ENCODE measurements around the gene SP110.
"Not testable (repeated sequence)": the region's sequence is repeated elsewhere in the genome, so short reads cannot be mapped to it uniquely, and the experiment has no call there.

The SP110 gene

DNA sequence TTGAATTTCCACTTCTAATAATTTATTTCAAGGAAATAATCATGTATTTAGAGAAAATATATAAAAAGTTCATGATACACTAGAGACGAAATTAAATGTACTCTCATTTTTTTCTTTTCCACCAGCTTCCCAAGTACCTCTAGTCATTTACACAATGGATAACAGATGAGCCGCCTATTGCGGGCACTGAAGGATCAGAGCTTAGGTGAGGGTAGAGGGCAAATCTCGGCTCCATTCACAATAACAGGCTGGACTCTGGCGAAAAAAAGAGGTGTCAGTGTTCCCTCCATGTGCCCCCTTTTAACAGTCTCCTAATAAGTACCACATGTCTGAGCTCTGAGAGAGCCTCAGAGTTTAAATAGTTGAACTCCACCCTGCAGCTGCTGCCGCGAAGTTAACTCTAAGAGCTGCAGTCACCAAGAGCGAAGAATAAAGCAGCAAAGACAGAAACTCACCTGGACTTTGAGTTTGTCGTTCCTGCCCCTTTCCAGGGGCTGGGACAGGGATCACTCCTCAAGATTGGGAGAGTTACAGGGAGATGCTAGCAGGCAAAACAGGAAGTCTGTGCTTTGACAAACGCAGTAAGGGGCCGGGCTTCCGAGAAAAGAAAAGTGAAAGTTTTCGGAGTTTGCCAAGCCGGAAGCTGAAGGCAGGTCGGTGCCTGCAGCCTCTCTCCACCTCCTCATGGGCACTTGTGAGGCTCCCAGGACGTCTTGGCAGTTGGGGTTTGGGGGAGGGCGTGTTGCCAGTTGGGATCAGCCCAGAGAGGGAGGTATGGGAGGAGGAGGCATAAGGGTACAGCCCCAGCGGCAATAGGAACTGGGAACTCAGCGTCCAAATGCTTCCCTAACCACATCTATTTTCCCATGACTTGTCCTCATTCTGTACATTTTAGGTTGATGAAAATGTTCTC lies at the start of gene SP110:
TSS of gene SP110 (minus strand) at position 566 of the 913 bp plus-strand sequence. CDS start 3,057 bp downstream, outside the sequence.
- no peaks in the 10 kb centered on the region for H3K9me3 Mint-ChIP-seq
- H3K4me3 Mint-ChIP-seq, result peak within 1 kb of the TSS; percentile 95
- H3K4me1 Mint-ChIP-seq, result peaks cover 71% of the 10 kb centered on the region
- H3K27ac Mint-ChIP-seq, result peak within 1 kb of the TSS; percentile 98
- peaks cover 34% of the 10 kb centered on the region for H3K36me3 Mint-ChIP-seq (ENCODE audit: low read depth)
- no peaks in the 10 kb centered on the region for H3K27me3 Mint-ChIP-seq
- peak; percentile 95 for ATAC-seq
- peak; percentile 81 for DNase-seq

DNA sequence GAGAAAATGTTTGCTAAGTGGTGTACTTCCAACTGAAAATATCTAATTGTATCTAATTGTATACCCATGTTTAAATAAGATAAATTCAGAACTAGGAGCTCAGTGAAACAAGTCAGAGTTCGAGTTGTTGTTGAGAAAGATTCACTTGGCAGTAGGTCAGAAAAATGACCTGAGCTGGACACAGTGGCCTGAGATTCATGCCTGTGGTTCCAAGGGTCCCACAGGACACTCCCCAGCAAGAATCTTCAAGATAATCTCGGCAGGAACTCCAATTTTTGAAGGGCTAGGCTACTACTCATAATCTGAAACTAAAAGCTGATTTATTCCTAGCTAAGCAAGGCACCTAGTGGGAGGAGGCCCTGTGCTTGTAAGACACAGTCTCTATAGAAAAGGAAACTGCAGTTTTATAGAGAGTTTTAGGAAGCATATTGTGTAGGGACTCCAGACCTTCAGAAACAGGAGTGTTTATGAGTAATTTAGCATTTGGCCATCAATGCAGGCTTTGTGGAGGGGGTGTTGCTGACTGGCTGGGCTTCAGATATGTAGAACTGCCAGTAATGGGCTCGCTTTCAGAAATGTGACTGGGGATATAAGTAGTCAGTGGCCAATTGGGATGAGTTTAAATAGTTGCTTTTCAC lies 48.9 kb upstream of the SP110 start:
- DNase-seq, result no peak
- peak overlapping the region; percentile 9 for H3K4me3 Mint-ChIP-seq
- peaks cover 15% of the 10 kb centered on the region for H3K9me3 Mint-ChIP-seq
- ATAC-seq, result peak; percentile 83
- H3K27me3 Mint-ChIP-seq, result no peaks in the 10 kb centered on the region
- peaks cover 87% of the 10 kb centered on the region for H3K36me3 Mint-ChIP-seq (ENCODE audit: low read depth)
- H3K27ac Mint-ChIP-seq, result peak overlapping the region; percentile 71
- H3K4me1 Mint-ChIP-seq, result peaks cover 57% of the 10 kb centered on the region

- DNase-seq, result no peak
- Mint-ChIP-seq H3K4me3 (no peak overlapping the region), H3K4me1 (peaks cover 69% of the 10 kb centered on the region), H3K9me3 (peaks cover 14% of the 10 kb centered on the region), H3K27ac (peak overlapping the region; percentile 66), H3K27me3 (no peaks in the 10 kb centered on the region), H3K36me3 (ENCODE audit: low read depth) (peaks cover 82% of the 10 kb centered on the region)
- ATAC-seq, result peak; percentile 14
Observed at GRCh38 chr2:230267556-230267955, 47.8 kb upstream of the SP110 start.

GRCh38 chr2:230267059-230267458 lies 47.3 kb upstream of the SP110 start:
- peak overlapping the region; percentile 66 for H3K27ac Mint-ChIP-seq
- H3K9me3 Mint-ChIP-seq, result peaks cover 11% of the 10 kb centered on the region
- H3K4me3 Mint-ChIP-seq, result no peak overlapping the region
- H3K36me3 Mint-ChIP-seq (ENCODE audit: low read depth), result peaks cover 82% of the 10 kb centered on the region
- peaks cover 74% of the 10 kb centered on the region for H3K4me1 Mint-ChIP-seq
- no peak for DNase-seq
- H3K27me3 Mint-ChIP-seq, result no peaks in the 10 kb centered on the region
- ATAC-seq, result no peak

DNA sequence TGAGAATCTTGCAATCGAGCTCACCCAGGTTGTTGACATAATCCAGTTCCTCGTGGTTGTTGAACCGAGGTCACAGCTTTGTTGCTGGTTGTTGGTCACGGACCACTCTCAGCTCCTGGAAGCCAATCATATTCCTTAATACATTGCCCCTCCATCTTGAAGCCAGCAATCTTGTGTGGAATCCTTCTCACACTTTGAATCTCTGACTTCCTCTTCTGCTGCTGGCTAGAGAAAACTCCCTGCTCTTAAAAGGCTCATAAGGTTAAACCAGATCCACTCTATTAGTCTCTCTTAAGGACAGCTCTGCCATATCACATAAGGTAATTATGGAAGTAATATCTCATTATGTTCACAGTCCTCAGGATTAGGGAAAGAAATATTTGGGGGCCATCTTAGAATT lies 46.9 kb upstream of the SP110 start:
- peaks cover 8% of the 10 kb centered on the region for H3K9me3 Mint-ChIP-seq
- H3K4me3 Mint-ChIP-seq, result no peak overlapping the region
- H3K36me3 Mint-ChIP-seq (ENCODE audit: low read depth), result peaks cover 82% of the 10 kb centered on the region
- no peaks in the 10 kb centered on the region for H3K27me3 Mint-ChIP-seq
- ATAC-seq (no peak), DNase-seq (no peak)
- peak overlapping the region; percentile 50 for H3K27ac Mint-ChIP-seq
- H3K4me1 Mint-ChIP-seq, result peaks cover 75% of the 10 kb centered on the region

DNA sequence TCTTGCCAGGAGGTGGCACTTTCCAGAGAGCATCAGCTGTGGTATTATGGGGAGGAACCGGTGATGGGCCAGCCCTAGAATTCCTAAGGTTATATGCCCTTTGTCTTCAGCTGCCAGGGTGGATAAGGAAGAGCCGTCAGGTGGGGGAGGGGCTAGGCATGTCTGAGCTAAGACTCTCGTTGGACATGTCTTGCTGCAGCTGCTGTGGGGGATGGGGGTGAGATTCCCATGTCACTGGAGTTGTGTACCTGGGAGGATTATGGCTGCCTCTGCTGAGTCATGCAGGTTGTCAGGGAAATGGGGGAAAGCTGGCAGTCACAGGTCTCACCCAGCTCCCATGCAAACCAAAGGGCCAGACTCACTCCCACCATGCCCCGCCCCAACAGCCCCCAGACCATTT lies 45.2 kb upstream of the SP110 start:
- H3K4me1 Mint-ChIP-seq, result peaks cover 83% of the 10 kb centered on the region
- H3K9me3 Mint-ChIP-seq, H3K27ac Mint-ChIP-seq, H3K27me3 Mint-ChIP-seq, H3K4me3 Mint-ChIP-seq, ATAC-seq, DNase-seq: not testable (repeated sequence)
- peaks cover 84% of the 10 kb centered on the region for H3K36me3 Mint-ChIP-seq (ENCODE audit: low read depth)

DNA sequence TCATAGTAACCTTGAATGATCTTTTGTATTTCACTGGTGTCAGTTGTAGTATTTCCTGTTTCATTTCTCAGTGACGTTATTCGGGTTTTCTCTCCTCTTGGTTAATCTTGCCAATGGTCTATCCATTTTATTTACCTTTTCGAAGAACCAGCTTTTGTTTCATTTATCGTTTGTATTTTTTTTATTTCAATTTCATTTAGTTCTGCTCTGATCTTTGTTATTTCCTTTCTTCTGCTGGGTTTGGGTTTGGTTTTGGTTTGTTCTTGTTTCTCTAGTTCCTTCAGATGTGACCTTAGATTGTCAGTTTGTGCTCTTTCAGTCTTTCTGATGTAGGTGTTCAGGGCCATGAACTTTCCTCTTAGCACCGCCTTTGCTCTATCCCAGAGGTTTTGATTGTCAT lies 42.5 kb upstream of the SP110 start:
- peaks cover 86% of the 10 kb centered on the region for H3K36me3 Mint-ChIP-seq (ENCODE audit: low read depth)
- H3K27me3 Mint-ChIP-seq, result no peaks in the 10 kb centered on the region
- DNase-seq (no peak), ATAC-seq (peak; percentile 57)
- H3K9me3 Mint-ChIP-seq, result peaks cover 13% of the 10 kb centered on the region
- peak overlapping the region; percentile 62 for H3K4me3 Mint-ChIP-seq
- H3K4me1 Mint-ChIP-seq, result peaks cover 72% of the 10 kb centered on the region
- peak overlapping the region; percentile 76 for H3K27ac Mint-ChIP-seq

- Mint-ChIP-seq H3K4me1 (peaks cover 60% of the 10 kb centered on the region), H3K27ac (no peak overlapping the region), H3K4me3 (no peak overlapping the region), H3K27me3 (no peaks in the 10 kb centered on the region), H3K36me3 (ENCODE audit: low read depth) (peaks cover 63% of the 10 kb centered on the region), H3K9me3 (peaks cover 15% of the 10 kb centered on the region)
- no peak for ATAC-seq
- no peak for DNase-seq
Observed at GRCh38 chr2:230258483-230258882, 38.7 kb upstream of the SP110 start.

DNA sequence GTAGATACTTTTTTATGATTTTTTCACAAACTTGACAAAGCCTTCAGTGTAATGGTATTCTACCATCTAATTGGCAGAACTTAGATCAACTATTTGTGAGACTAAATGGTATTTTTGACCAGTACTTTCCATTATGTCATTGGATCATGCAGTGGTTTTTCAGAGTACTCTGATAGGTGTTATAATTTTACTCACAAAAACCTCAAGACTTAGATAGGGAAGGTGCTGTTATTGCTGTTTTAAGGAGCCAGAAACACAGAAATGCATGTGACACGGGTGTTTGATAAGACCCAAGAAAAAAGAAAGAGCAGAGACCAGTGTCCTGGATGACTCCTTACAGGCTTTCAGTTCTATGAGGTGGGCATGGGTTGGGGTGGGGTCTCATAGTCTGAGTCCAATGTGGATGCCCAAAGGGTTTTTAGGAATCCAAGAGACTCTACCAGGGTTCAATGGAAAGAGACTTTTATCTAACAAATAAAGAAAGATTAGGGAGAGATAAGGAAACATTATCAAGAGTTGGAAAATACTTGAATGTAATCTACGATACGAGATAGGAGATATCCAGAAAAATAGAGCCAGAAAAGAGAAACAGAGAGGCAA lies 37.0 kb upstream of the SP110 start:
- peaks cover 15% of the 10 kb centered on the region for H3K9me3 Mint-ChIP-seq
- DNase-seq, result no peak
- H3K27me3 Mint-ChIP-seq, result no peaks in the 10 kb centered on the region
- ATAC-seq, result peak; percentile 74
- peak overlapping the region; percentile 90 for H3K27ac Mint-ChIP-seq
- H3K36me3 Mint-ChIP-seq (ENCODE audit: low read depth), result peaks cover 52% of the 10 kb centered on the region
- peak overlapping the region; percentile 19 for H3K4me3 Mint-ChIP-seq
- peaks cover 44% of the 10 kb centered on the region for H3K4me1 Mint-ChIP-seq

- DNase-seq (peak; percentile 22), ATAC-seq (peak; percentile 74)
- H3K4me3 Mint-ChIP-seq, result no peak overlapping the region
- peaks cover 36% of the 10 kb centered on the region for H3K36me3 Mint-ChIP-seq (ENCODE audit: low read depth)
- peaks cover 3% of the 10 kb centered on the region for H3K9me3 Mint-ChIP-seq
- peaks cover 27% of the 10 kb centered on the region for H3K4me1 Mint-ChIP-seq
- no peaks in the 10 kb centered on the region for H3K27me3 Mint-ChIP-seq
- H3K27ac Mint-ChIP-seq, result no peak overlapping the region
Observed at GRCh38 chr2:230254152-230254881, 34.5 kb upstream of the SP110 start.

GRCh38 chr2:230250231-230250630 lies 30.4 kb upstream of the SP110 start:
- H3K27ac Mint-ChIP-seq, result no peak overlapping the region
- no peak for ATAC-seq
- H3K4me1 Mint-ChIP-seq, result peaks cover 3% of the 10 kb centered on the region
- peaks cover 9% of the 10 kb centered on the region for H3K36me3 Mint-ChIP-seq (ENCODE audit: low read depth)
- DNase-seq, result no peak
- no peaks in the 10 kb centered on the region for H3K9me3 Mint-ChIP-seq
- no peak overlapping the region for H3K4me3 Mint-ChIP-seq
- H3K27me3 Mint-ChIP-seq, result no peaks in the 10 kb centered on the region

GRCh38 chr2:230246206-230246605 lies 26.4 kb upstream of the SP110 start:
- H3K9me3 Mint-ChIP-seq, result no peaks in the 10 kb centered on the region
- no peaks in the 10 kb centered on the region for H3K27me3 Mint-ChIP-seq
- peaks cover 22% of the 10 kb centered on the region for H3K36me3 Mint-ChIP-seq (ENCODE audit: low read depth)
- DNase-seq (no peak), ATAC-seq (no peak)
- peaks cover 3% of the 10 kb centered on the region for H3K4me1 Mint-ChIP-seq
- H3K27ac Mint-ChIP-seq, result no peak overlapping the region
- no peak overlapping the region for H3K4me3 Mint-ChIP-seq

GRCh38 chr2:230244211-230244610 lies 24.4 kb upstream of the SP110 start:
- Mint-ChIP-seq H3K4me1 (no peaks in the 10 kb centered on the region), H3K4me3 (no peak overlapping the region)

DNA sequence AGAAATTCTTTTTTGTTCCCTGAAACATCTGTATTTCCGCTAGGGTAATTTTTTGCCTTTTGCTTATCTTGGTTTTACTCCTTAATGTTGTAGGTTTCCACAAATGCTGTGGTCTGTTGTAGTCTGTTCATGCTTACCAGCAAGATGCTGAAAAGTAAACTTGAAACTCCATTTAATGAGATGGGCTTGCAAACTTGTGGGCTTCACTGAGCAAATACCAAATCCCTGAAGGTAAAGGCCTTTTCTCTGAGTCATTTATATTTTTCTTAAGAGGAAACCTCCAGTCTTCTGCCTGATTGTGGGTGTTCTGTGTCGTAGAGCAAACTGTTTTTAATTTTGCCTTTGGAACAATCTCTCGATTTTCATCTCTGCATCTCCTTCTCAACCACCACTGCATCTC lies 15.1 kb upstream of the SP110 start:
- Mint-ChIP-seq H3K9me3 (peaks cover 11% of the 10 kb centered on the region), H3K4me3 (peak overlapping the region; percentile 58), H3K27me3 (no peaks in the 10 kb centered on the region), H3K4me1 (peaks cover 58% of the 10 kb centered on the region), H3K27ac (peak overlapping the region; percentile 89), H3K36me3 (ENCODE audit: low read depth) (peaks cover 73% of the 10 kb centered on the region)
- no peak for DNase-seq
- peak; percentile 87 for ATAC-seq

More at GRCh38 chr2:230244211-230244610, 24.4 kb upstream of the SP110 start:
- no peaks in the 10 kb centered on the region for H3K9me3 Mint-ChIP-seq
- DNase-seq (no peak), ATAC-seq (no peak)
- peaks cover 34% of the 10 kb centered on the region for H3K36me3 Mint-ChIP-seq (ENCODE audit: low read depth)
- no peak overlapping the region for H3K27ac Mint-ChIP-seq
- no peaks in the 10 kb centered on the region for H3K27me3 Mint-ChIP-seq
